Activated CD8-positive, alpha-beta T cell treated with anti-CD3 and anti-CD28 coated beads for 36 hours (primary cell): ENCODE results near the gene FANK1. TPM values are rescaled to one million over a fixed set of nuclear protein-coding genes. Genes with fewer than 3 reads are reported as not detected.
"Not testable (repeated sequence)": the region's sequence is repeated elsewhere in the genome, so short reads cannot be mapped to it uniquely, and the experiment has no call there.

Experiments
- ATAC-seq: fragments of 200-7000 bp; cut with Tn5 transposase; one replicate; pipeline ENCODE4 v1.10.0; 2021; ENCODE audit warnings: mild to moderate bottlenecking, moderate library complexity
- CTCF ChIA-PET: fragments of 350-600 bp; sonication (Branson Sonifier 250); formaldehyde crosslinking; loops from one replicate; lab custom pipeline; 2021; ENCODE audit warnings: antibody characterized with exemption; lab: Charles Lee
- POLR2A ChIA-PET: fragments of 350-600 bp; sonication (Branson Sonifier 250); formaldehyde crosslinking; loops from one replicate; lab custom pipeline; 2021; ENCODE audit warnings: antibody characterized with exemption; lab: Charles Lee
- DNase-seq: peaks from one replicate; pipeline ENCODE4 v3.0.0-alpha.2; 2020
- H3K27ac Mint-ChIP-seq: one replicate; pipeline ENCODE4 v1.8.0; 2021; ENCODE audit warnings: mild to moderate bottlenecking, mixed read lengths
- H3K27me3 Mint-ChIP-seq: one replicate; pipeline ENCODE4 v1.8.0; 2021; ENCODE audit warnings: mixed read lengths
- H3K36me3 Mint-ChIP-seq: one replicate; pipeline ENCODE4 v1.8.0; 2021; ENCODE audit warnings: low read depth, mixed read lengths
- H3K4me1 Mint-ChIP-seq: one replicate; pipeline ENCODE4 v1.8.0; 2021; ENCODE audit warnings: low read depth, mixed read lengths
- H3K4me3 Mint-ChIP-seq: one replicate; pipeline ENCODE4 v1.8.0; 2021; ENCODE audit warnings: mild to moderate bottlenecking, moderate library complexity, mixed read lengths
- H3K9me3 Mint-ChIP-seq: one replicate; pipeline ENCODE4 v1.8.0; 2021; ENCODE audit warnings: mixed read lengths
- CTCF ChIP-seq: fragments of 200-600 bp; IDR thresholded peaks from one replicate; pipeline ENCODE4 v1.8.0; 2022; ENCODE audit warnings: antibody characterized with exemption, mild to moderate bottlenecking
- intact Hi-C: fragments of 100-400 bp; cut with micrococcal nuclease; formaldehyde crosslinking; loops from one replicate; pipeline ENCODE4 v1.10.0; 2022
- total RNA-seq, 2 experiments: library from RNA; stranded (reverse); gene quantifications; one replicate each; pipeline ENCODE4 v1.2.3, GENCODE V29; 2021

FANK1 gene
- total RNA-seq, 2 experiments from 2014 or later: 0.45 to 0.58 TPM

- H3K27ac Mint-ChIP-seq, ATAC-seq, H3K9me3 Mint-ChIP-seq, POLR2A ChIA-PET, H3K36me3 Mint-ChIP-seq, CTCF ChIA-PET, intact Hi-C loops, DNase-seq, H3K4me1 Mint-ChIP-seq, H3K27me3 Mint-ChIP-seq, H3K4me3 Mint-ChIP-seq: not testable (repeated sequence)
Measured at GRCh38 chr10:125908813-125909212, 12.4 kb downstream of the FANK1 start.

GRCh38 chr10:125909491-125909890, 13.1 kb downstream of the FANK1 start:
- ATAC-seq, H3K4me1 Mint-ChIP-seq, H3K36me3 Mint-ChIP-seq, CTCF ChIA-PET, H3K27me3 Mint-ChIP-seq, DNase-seq, H3K9me3 Mint-ChIP-seq, POLR2A ChIA-PET, H3K4me3 Mint-ChIP-seq, H3K27ac Mint-ChIP-seq, intact Hi-C loops: not testable (repeated sequence)

GRCh38 chr10:125911145-125911544, 14.8 kb downstream of the FANK1 start:
- intact Hi-C loops: no loop called here
- ATAC-seq: no peak

GRCh38 chr10:125911990-125912389, 15.6 kb downstream of the FANK1 start:
- no peak for TF ChIP-seq CTCF
- no peak for ATAC-seq
- peaks cover 3% of the 10 kb centered on the region for H3K27me3 Mint-ChIP-seq

More at GRCh38 chr10:125911145-125911544, 14.8 kb downstream of the FANK1 start:
- H3K27ac Mint-ChIP-seq: no peak overlapping the region
- no peaks in the 10 kb centered on the region for H3K9me3 Mint-ChIP-seq
- no peak for TF ChIP-seq CTCF
- peaks cover 3% of the 10 kb centered on the region for H3K27me3 Mint-ChIP-seq
- POLR2A ChIA-PET: no interaction called here
- DNase-seq: no peak
- H3K4me1 Mint-ChIP-seq: no peaks in the 10 kb centered on the region
- CTCF ChIA-PET: no interaction called here
- H3K4me3 Mint-ChIP-seq: no peak overlapping the region
- H3K36me3 Mint-ChIP-seq: no peaks in the 10 kb centered on the region

GRCh38 chr10:125913277-125913676, 16.9 kb downstream of the FANK1 start:
- H3K27me3 Mint-ChIP-seq, intact Hi-C loops, H3K4me3 Mint-ChIP-seq, H3K4me1 Mint-ChIP-seq, CTCF ChIA-PET, ATAC-seq, H3K36me3 Mint-ChIP-seq, POLR2A ChIA-PET, DNase-seq, H3K9me3 Mint-ChIP-seq, H3K27ac Mint-ChIP-seq: not testable (repeated sequence)

More at GRCh38 chr10:125911990-125912389, 15.6 kb downstream of the FANK1 start:
- Mint-ChIP-seq H3K9me3 (no peaks in the 10 kb centered on the region), H3K4me3 (no peak overlapping the region), H3K36me3 (no peaks in the 10 kb centered on the region), H3K27ac (no peak overlapping the region), H3K4me1 (no peaks in the 10 kb centered on the region)
- no peak for DNase-seq
- CTCF ChIA-PET: no interaction called here
- intact Hi-C loops: no loop called here
- POLR2A ChIA-PET: no interaction called here

- Mint-ChIP-seq H3K4me3 (no peak overlapping the region), H3K27me3 (peaks cover 3% of the 10 kb centered on the region), H3K9me3 (peaks cover 2% of the 10 kb centered on the region), H3K27ac (no peak overlapping the region), H3K36me3 (no peaks in the 10 kb centered on the region), H3K4me1 (no peaks in the 10 kb centered on the region)
- intact Hi-C loops: no loop called here
- ATAC-seq: no peak
- CTCF ChIA-PET: no interaction called here
- no peak for DNase-seq
- POLR2A ChIA-PET: no interaction called here
- no peak for TF ChIP-seq CTCF
Measured at GRCh38 chr10:125916977-125917376, 20.6 kb downstream of the FANK1 start.

GRCh38 chr10:125917704-125918361, 21.5 kb downstream of the FANK1 start:
- H3K36me3 Mint-ChIP-seq, POLR2A ChIA-PET, H3K9me3 Mint-ChIP-seq, CTCF ChIA-PET, H3K4me3 Mint-ChIP-seq, H3K27ac Mint-ChIP-seq, intact Hi-C loops, DNase-seq, ATAC-seq, H3K4me1 Mint-ChIP-seq, H3K27me3 Mint-ChIP-seq: not testable (repeated sequence)

GRCh38 chr10:125921643-125922306, 25.4 kb downstream of the FANK1 start:
- H3K27me3 Mint-ChIP-seq, H3K9me3 Mint-ChIP-seq, intact Hi-C loops, H3K4me1 Mint-ChIP-seq, H3K36me3 Mint-ChIP-seq, ATAC-seq, CTCF ChIA-PET, POLR2A ChIA-PET, DNase-seq, H3K27ac Mint-ChIP-seq, H3K4me3 Mint-ChIP-seq: not testable (repeated sequence)
